T-helper 17 cell (primary cell): ENCODE data around the gene TOMM7. TPM values are rescaled to one million over a fixed set of nuclear protein-coding genes. Genes with fewer than 3 reads are reported as not detected.

Experiments
- ATAC-seq: fragments of 150-1000 bp; cut with Tn5 transposase; 2 replicates; pipeline ENCODE4 v1.10.0; 2021; ENCODE audit warnings: mild to moderate bottlenecking, moderate library complexity
- DNase-seq, 3 donors: peaks; one replicate each; pipeline versions ENCODE4 v3.0.0 to v3.0.0-alpha.2; 2020 to 2021
- H3K9me3 ChIP-seq: one replicate; pipeline ENCODE4 v1.7.0; 2013; ENCODE audit warnings: low read length, mild to moderate bottlenecking; ENCODE audit not compliant: control insufficient read depth, poor library complexity, severe bottlenecking
- H3K27ac Mint-ChIP-seq: one replicate; pipeline ENCODE4 v1.8.0; 2022; ENCODE audit warnings: mild to moderate bottlenecking, moderate library complexity, mixed read lengths
- H3K27me3 Mint-ChIP-seq: one replicate; pipeline ENCODE4 v1.8.0; 2022; ENCODE audit warnings: mixed read lengths
- H3K36me3 Mint-ChIP-seq: one replicate; pipeline ENCODE4 v1.8.0; 2022; ENCODE audit warnings: low read depth, mixed read lengths
- H3K4me1 Mint-ChIP-seq: one replicate; pipeline ENCODE4 v1.8.0; 2022; ENCODE audit warnings: mild to moderate bottlenecking, mixed read lengths
- H3K4me3 Mint-ChIP-seq: one replicate; pipeline ENCODE4 v1.8.0; 2022; ENCODE audit warnings: mild to moderate bottlenecking, moderate library complexity, mixed read lengths
- total RNA-seq, 4 donors: library from RNA in 2 of 4; stranded (reverse) in 2 of 4; gene quantifications; one replicate each; pipeline ENCODE4 v1.2.3 and lab custom pipeline; 2022 to 2026

The TOMM7 gene
- total RNA-seq (100 to 1,000 TPM; 425 to 606 TPM), total RNA-seq (lab: John Stamatoyannopoulos, UW) (195 to 210 reads per million in 2 donors)

DNA sequence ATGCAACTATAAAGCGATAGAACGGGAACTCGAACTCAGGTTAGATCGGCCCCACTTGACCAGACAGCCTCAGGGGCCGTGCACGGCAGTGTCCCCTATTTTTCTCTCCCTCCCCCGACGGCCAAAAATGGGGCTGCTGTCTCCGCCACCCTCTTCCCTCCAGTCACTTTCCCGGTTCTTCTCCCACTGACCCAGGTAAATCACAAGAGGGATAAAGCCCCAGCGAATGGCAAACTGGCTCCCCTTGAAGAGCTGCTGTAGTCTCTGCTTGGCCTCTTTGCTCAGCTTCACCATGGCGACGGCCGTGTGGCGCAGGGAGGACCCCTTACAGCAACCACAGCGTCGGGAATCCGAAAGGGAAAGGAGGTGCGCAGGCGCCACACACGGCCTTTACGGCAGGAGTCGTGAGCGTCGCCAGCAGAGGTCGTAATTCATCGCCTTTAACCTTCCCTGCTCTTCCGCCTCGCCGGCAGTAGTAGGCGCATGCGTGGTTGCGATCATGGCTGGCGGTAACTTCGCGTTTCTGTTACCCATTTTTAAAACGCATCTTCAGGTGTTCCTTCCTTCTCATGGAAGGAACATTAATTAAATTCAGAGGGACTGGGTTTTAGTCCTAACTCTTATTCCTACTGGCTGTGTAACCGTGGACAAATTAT, at the start of gene TOMM7:
TSS of gene TOMM7 (minus strand) at position 364 of the 656 bp plus-strand sequence. CDS start at position 294, 70 bp downstream.
- Mint-ChIP-seq H3K4me1 (peaks cover 20% of the 10 kb centered on the region), H3K36me3 (peaks cover 3% of the 10 kb centered on the region), H3K4me3 (peak within 1 kb of the TSS; percentile 99), H3K27ac (peak within 1 kb of the TSS; percentile 99), H3K27me3 (peaks cover 21% of the 10 kb centered on the region)
- peak; percentile 75 to 84 (median 78) for DNase-seq
- ATAC-seq: peak; percentile 96
- H3K9me3 ChIP-seq: no peaks in the 10 kb centered on the region

DNA sequence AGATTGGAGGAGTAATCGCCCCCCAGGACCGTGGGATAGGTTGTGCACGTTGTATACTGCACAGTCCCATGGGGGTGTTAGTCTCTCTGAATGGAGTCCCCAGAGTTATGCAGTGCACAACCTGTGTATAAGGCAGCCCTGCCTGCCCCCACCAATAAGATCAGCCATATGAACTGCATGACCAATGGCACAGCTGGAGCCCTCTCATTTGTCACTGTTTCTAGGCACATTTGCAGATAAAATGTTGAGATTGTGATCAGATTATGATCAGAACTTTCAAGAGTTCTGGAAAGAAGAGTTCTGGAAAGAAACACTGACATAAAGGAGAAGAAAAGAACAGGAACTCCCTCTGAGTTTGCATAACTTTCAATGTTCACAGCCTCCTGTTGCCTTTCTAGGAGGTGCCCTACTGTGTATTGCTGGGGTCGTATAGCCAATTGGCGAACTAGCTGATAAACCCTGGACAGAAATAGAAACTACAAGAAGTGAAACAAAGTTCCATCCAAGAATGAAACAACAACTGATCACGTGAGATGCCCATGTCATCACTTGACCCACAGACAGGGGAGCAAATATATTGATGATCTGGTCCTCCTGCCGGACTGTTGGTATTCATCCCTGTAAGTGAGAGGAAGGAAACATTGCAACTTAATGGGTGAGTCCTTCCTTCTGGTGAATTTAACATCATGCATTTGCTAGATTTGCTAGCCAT, 49.6 kb upstream of the TOMM7 start:
- ATAC-seq: peak; percentile 76
- no peaks in the 10 kb centered on the region for H3K9me3 ChIP-seq
- H3K4me3 Mint-ChIP-seq: no peak overlapping the region
- DNase-seq: no peak
- peaks cover 2% of the 10 kb centered on the region for H3K4me1 Mint-ChIP-seq
- H3K36me3 Mint-ChIP-seq: no peaks in the 10 kb centered on the region
- no peak overlapping the region for H3K27ac Mint-ChIP-seq
- H3K27me3 Mint-ChIP-seq: no peaks in the 10 kb centered on the region

DNA sequence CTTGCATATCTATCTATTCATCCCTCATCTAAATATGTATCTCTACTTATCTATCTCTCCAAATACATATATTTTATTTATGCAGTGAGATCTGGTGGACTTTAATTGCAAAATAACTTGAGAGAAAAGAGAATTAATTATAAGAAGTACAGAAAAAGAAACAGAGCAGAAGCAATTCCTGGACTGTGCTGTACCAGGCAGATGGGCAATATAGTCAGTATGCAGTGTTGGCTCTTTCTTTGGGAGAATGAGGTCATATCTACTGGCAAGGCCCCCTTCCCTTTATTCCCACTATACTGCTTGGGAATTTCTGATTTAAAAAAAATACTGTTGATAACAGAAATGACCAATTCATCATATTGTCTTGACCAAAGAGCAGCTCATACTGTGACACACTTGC, 49.0 kb upstream of the TOMM7 start:
- Mint-ChIP-seq H3K27me3 (no peaks in the 10 kb centered on the region), H3K4me3 (no peak overlapping the region), H3K4me1 (peaks cover 2% of the 10 kb centered on the region), H3K27ac (no peak overlapping the region), H3K36me3 (no peaks in the 10 kb centered on the region)
- DNase-seq (no peak), ATAC-seq (no peak)
- no peaks in the 10 kb centered on the region for H3K9me3 ChIP-seq

DNA sequence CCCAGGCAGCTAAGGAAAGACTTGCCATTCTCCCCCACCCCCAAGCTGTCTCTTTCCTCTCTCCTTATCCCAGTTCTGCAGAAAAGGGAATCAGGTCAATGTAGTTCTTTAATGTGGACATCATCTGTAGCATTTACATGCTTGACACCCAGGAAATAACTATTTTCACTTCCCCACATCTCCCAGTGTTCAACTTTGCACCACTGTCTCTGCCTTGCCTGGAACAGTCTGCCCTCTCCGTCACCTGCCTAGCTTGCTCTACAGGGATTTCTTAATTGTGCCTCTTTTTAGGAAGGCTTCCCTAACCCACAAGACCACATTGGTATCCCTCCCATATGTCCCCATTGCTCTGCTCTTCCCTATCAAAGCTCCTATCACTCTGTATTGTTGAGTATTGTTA, 45.9 kb upstream of the TOMM7 start:
- no peak for DNase-seq
- H3K27ac Mint-ChIP-seq: no peak overlapping the region
- peaks cover 4% of the 10 kb centered on the region for H3K4me1 Mint-ChIP-seq
- no peaks in the 10 kb centered on the region for H3K9me3 ChIP-seq
- H3K36me3 Mint-ChIP-seq: no peaks in the 10 kb centered on the region
- no peak overlapping the region for H3K4me3 Mint-ChIP-seq
- H3K27me3 Mint-ChIP-seq: no peaks in the 10 kb centered on the region
- no peak for ATAC-seq

DNA sequence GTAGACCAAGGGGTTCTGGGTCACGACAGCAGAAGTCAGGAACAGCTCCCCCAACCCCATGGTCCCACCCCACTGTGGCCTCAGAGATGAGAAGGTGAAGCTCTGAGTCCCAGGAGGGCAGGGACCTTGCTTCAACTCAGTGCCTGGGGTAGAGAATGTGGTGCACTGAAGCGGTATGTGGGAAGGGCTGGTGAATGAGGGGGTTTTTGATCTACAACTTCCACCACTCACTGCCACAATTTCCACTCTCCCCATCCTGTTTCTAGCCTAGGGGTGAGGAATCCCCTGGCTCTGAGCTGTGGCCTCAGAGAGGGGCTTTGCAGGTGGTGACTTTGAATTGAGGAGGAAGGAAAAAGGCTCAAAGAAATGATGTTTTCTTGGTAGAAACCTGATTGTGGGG, 44.9 kb upstream of the TOMM7 start:
- Mint-ChIP-seq H3K4me3 (no peak overlapping the region), H3K4me1 (peaks cover 4% of the 10 kb centered on the region)

DNA sequence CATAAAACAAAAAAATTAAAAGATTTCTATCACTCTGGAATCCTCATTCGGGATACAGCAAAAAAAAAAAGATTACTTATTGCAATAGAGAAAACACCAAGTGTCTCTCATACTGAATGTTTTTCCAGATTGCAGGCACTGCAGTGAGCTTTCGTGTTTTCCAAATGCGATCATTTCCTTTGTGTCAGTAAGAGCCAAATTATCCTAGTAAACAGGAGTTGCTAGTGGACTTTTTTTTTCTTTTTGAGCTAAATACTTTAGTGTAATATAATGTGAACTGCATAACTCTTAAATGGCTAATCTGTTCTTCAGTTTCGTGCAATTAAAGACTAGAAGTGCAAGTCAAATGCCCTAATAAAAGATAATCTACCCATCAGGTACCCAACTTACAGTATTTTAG, 44.4 kb upstream of the TOMM7 start:
- no peak for DNase-seq
- no peaks in the 10 kb centered on the region for H3K9me3 ChIP-seq
- Mint-ChIP-seq H3K27me3 (no peaks in the 10 kb centered on the region), H3K27ac (no peak overlapping the region), H3K4me3 (no peak overlapping the region), H3K36me3 (no peaks in the 10 kb centered on the region), H3K4me1 (peaks cover 4% of the 10 kb centered on the region)
- ATAC-seq: no peak

More for the DNA sequence above, 44.9 kb upstream of the TOMM7 start:
- Mint-ChIP-seq H3K27me3 (no peaks in the 10 kb centered on the region), H3K36me3 (no peaks in the 10 kb centered on the region), H3K27ac (no peak overlapping the region)
- DNase-seq (no peak), ATAC-seq (no peak)
- no peaks in the 10 kb centered on the region for H3K9me3 ChIP-seq

DNA sequence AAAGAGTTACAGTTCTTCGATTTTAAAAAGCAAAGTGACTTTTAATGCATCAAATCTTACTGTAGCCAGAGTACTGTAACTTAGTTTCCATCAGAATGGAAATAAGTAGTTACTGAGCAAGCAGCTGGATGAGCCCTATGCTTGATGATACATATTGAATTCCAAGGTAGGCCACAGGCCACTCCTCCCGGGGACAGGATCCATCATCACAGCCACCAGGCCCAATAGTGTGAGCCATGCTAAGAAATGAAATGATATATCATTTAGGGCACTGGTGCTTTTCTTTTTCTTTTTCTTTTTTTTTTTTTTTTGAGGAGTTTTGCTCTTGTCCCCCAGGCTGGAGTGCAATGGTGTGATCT, 42.9 kb upstream of the TOMM7 start:
- no peaks in the 10 kb centered on the region for H3K36me3 Mint-ChIP-seq
- H3K27me3 Mint-ChIP-seq: no peaks in the 10 kb centered on the region
- H3K27ac Mint-ChIP-seq: no peak overlapping the region
- H3K4me1 Mint-ChIP-seq: peaks cover 4% of the 10 kb centered on the region
- no peak overlapping the region for H3K4me3 Mint-ChIP-seq
- H3K9me3 ChIP-seq: no peaks in the 10 kb centered on the region
- DNase-seq: no peak
- ATAC-seq: no peak

DNA sequence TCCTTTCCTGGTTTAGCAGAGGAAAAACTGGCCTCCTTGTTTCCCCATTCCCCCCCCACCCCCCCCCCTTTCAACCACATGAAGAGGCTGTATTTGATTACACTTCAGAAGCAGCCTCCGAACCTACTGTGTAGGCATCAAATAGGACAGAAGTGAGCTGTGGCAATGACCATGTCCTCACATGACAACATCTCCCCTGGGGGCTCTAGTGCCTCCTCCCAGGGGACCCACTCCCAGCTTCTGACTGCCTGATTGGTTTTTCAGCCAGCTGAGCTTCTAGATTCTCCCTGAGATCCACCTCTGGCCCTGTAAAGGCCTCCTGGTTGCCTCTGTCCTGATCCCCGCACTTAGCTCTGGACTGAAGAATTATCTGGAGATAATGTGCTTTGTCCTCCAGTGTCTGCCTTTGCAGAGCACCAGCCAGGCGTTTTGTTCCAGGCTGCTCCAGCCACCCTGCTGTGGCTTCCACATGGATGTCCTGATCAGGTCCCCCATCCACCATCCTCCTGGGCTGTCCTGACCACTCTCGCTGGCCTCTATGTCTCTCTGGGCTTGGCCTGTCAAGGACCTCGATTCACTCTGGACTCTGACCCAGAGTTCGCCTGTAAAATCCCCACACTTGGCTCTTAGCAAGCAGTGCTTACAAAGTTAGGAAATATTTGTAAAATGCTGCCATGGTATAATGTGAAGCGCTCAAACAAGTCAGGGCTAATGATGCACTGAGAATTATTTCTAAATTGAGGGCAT, 42.4 kb upstream of the TOMM7 start:
- H3K27me3 Mint-ChIP-seq: no peaks in the 10 kb centered on the region
- no peak for DNase-seq
- no peaks in the 10 kb centered on the region for H3K36me3 Mint-ChIP-seq
- no peaks in the 10 kb centered on the region for H3K9me3 ChIP-seq
- H3K4me3 Mint-ChIP-seq: no peak overlapping the region
- no peak for ATAC-seq
- H3K4me1 Mint-ChIP-seq: peaks cover 4% of the 10 kb centered on the region
- H3K27ac Mint-ChIP-seq: no peak overlapping the region

DNA sequence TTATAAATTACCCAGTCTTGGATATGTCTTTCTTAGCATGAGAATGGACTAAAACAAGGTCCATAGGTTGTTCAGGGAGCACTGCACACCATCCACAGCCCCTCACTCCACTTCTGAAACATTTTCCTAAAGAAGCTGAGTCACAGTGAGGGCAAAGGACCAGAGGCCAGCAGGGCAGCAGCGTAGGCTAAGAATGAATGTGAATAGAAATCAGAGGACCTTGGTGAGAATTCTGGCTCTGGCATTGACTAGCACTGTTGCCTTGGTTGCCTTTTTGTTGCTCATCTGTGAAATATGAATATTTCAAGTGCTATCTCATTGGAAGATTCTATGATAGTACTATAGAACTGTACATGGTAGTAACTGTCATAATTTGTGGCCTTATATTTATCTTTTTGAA, 41.7 kb upstream of the TOMM7 start:
- H3K27me3 Mint-ChIP-seq: no peaks in the 10 kb centered on the region
- no peak for DNase-seq
- peaks cover 3% of the 10 kb centered on the region for H3K4me1 Mint-ChIP-seq
- no peak overlapping the region for H3K27ac Mint-ChIP-seq
- H3K9me3 ChIP-seq: no peaks in the 10 kb centered on the region
- ATAC-seq: no peak
- no peak overlapping the region for H3K4me3 Mint-ChIP-seq
- H3K36me3 Mint-ChIP-seq: no peaks in the 10 kb centered on the region

DNA sequence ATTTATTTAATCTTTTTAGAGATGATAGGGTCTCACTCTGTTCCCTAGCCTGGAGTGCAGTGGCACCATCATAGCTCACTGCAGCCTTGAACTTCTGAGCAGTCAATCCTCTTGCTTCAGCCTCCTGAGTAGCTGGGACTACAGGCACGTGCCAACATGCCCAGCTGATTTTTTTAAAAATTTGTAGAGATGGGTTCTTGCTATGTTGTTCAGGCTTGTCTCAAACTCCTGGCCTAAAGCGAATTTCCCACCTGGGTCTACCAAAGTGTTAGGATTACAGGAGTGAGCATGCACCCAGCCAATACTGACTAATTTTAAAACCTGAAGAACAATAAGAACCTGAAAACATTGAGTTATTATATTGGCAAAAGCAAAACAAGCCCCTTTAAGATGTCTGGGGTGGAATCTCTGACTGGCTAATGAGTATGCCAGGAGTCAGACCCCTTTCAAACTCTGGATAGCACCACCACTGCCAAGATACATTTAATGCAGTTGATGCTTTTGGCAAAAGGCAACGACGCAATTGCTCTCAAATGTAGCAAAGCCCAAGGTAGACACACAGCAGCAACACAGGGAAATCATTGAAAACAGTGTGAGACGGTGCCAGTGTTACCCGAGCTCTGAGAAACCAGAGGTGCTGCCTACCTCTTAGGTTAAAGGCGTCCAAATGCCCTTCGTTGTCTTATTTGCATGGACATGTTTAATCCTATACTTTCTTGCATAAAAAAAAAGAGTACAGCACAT, 40.7 kb upstream of the TOMM7 start:
- Mint-ChIP-seq H3K27ac (no peak overlapping the region), H3K36me3 (no peaks in the 10 kb centered on the region)

DNA sequence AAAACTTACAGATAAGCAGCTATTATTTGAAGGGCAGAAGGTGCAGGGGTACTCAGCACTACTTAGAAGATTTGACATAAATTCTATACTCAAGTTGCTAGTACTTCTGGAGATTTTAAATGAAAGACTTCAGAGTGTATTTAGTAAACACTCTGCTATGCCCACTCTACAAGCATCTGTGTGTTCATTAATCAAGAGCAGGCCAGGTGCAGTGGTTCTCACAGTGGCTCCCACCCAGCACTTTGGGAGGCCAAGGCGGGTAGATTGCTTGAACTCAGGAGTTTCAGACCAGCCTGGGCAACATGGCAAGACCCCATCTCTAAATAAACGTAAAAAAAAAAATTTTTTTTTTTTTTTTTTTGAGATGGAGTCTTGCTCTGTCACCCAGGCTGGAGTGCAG, 38.9 kb upstream of the TOMM7 start:
- DNase-seq (no peak), ATAC-seq (no peak)
- Mint-ChIP-seq H3K27me3 (no peaks in the 10 kb centered on the region), H3K4me1 (peaks cover 2% of the 10 kb centered on the region), H3K27ac (no peak overlapping the region), H3K36me3 (no peaks in the 10 kb centered on the region), H3K4me3 (no peak overlapping the region)
- no peaks in the 10 kb centered on the region for H3K9me3 ChIP-seq

More for the DNA sequence above, 40.7 kb upstream of the TOMM7 start:
- DNase-seq: no peak
- Mint-ChIP-seq H3K4me3 (no peak overlapping the region), H3K4me1 (peaks cover 2% of the 10 kb centered on the region), H3K27me3 (no peaks in the 10 kb centered on the region)
- H3K9me3 ChIP-seq: no peaks in the 10 kb centered on the region
- ATAC-seq: no peak

DNA sequence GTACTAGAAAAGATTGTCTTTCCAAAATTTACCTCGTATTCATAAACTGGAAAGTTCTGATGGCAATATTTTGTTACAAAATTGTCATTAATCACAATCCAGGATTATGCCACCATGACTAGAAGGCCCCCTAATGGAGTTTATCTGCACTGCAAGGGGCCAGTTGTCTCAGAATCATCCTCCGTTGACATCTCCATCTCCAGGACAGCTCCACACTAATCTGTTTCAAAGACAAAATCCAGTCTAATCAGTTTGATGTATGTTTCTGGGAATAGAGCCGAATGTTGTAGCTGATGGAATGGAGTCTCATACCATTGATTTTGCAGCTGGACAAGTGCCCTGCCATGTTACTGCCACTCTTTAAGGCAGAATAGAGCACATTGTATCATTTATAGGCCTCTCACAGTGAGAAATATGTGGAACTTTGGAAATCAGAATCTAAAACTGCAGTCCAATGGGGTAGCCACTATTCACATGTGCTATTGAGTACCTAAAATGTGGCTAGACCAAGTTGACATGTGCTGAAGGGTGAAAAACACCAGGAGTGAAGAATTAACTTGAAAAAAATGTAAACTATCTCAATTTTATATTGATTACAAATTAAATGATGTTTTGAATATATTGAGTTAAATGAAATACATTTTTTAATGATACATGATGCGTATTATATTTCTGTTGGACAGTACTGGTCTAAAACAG, 38.3 kb upstream of the TOMM7 start:
- H3K4me1 Mint-ChIP-seq: peaks cover 2% of the 10 kb centered on the region
- H3K27me3 Mint-ChIP-seq: no peaks in the 10 kb centered on the region
- no peaks in the 10 kb centered on the region for H3K36me3 Mint-ChIP-seq
- no peaks in the 10 kb centered on the region for H3K9me3 ChIP-seq
- no peak overlapping the region for H3K27ac Mint-ChIP-seq
- H3K4me3 Mint-ChIP-seq: no peak overlapping the region
- DNase-seq (no peak), ATAC-seq (peak; percentile 77)
